Fibroblast of skin of abdomen (primary cell): Measurements from ENCODE around the gene TNIP1. TPM values are rescaled to one million over a fixed set of nuclear protein-coding genes. Genes with fewer than 3 reads are reported as not detected.

Experiments used
- DNase-seq: peaks from one replicate; pipeline ENCODE4 v3.0.0-alpha.2; 2013
- polyA plus RNA-seq, 2 experiments: library from polyadenylated mRNA; unstranded; fragments of 120-200 nt; gene quantifications; one replicate each; pipeline ENCODE4 v1.2.1, GENCODE V29; 2013; ENCODE audit not compliant: insufficient read length in 2 of 2

The TNIP1 gene
- 85.3 TPM for polyA plus RNA-seq (2013, experiment 1 of 2; ENCODE audit: insufficient read length)
- polyA plus RNA-seq (2013, experiment 2 of 2; ENCODE audit: insufficient read length) = 89.5 TPM

GRCh38 chr5:151080613-151081430, at the start of gene TNIP1:
Gene TNIP1 (minus strand): TSS chr5:151081034. CDS start chr5:151065095, 15,939 bp downstream.
- DNase-seq = peak; percentile 91

- DNase-seq = no peak
Observed at GRCh38 chr5:151130235-151130921, 49.5 kb upstream of the TNIP1 start.

GRCh38 chr5:151128817-151129216, 48.0 kb upstream of the TNIP1 start:
- no peak for DNase-seq

- DNase-seq = no peak
Observed at GRCh38 chr5:151127926-151128325, 47.1 kb upstream of the TNIP1 start.

- peak; percentile 31 for DNase-seq
Observed at GRCh38 chr5:151126199-151126645, 45.4 kb upstream of the TNIP1 start.

GRCh38 chr5:151125421-151125820, 44.6 kb upstream of the TNIP1 start:
- no peak for DNase-seq

- DNase-seq = no peak
Observed at GRCh38 chr5:151123897-151124751, 43.3 kb upstream of the TNIP1 start.

- no peak for DNase-seq
Observed at GRCh38 chr5:151122828-151123227, 42.0 kb upstream of the TNIP1 start.

GRCh38 chr5:151121665-151122064, 40.8 kb upstream of the TNIP1 start:
- no peak for DNase-seq

- DNase-seq = no peak
Observed at GRCh38 chr5:151121095-151121494, 40.3 kb upstream of the TNIP1 start.

GRCh38 chr5:151118913-151119575, 38.2 kb upstream of the TNIP1 start:
- no peak for DNase-seq

- DNase-seq = peak; percentile 62
Observed at GRCh38 chr5:151115272-151115905, 34.6 kb upstream of the TNIP1 start.

GRCh38 chr5:151113651-151114050, 32.8 kb upstream of the TNIP1 start:
- no peak for DNase-seq

- DNase-seq = no peak
Observed at GRCh38 chr5:151110992-151111391, 30.2 kb upstream of the TNIP1 start.

GRCh38 chr5:151110122-151110681, 29.4 kb upstream of the TNIP1 start:
- no peak for DNase-seq

- DNase-seq = no peak
Observed at GRCh38 chr5:151108566-151108965, 27.7 kb upstream of the TNIP1 start.

GRCh38 chr5:151107738-151108520, 27.1 kb upstream of the TNIP1 start:
- no peak for DNase-seq

GRCh38 chr5:151107084-151107483, 26.2 kb upstream of the TNIP1 start:
- DNase-seq = no peak

GRCh38 chr5:151106509-151106908, 25.7 kb upstream of the TNIP1 start:
- no peak for DNase-seq

GRCh38 chr5:151106043-151106442, 25.2 kb upstream of the TNIP1 start:
- no peak for DNase-seq
